OCI-LY3 (cell line): ENCODE data around the gene VCAM1.

Source experiments
- CTCF ChIP-seq: fragments of 200-600, 300-600 bp; sonication (generic); IDR thresholded peaks from 2 replicates; pipeline ENCODE4 v1.5.1; 2014; ENCODE audit warnings: antibody characterized with exemption, low read length, low read depth
- EZH2phosphoT487 ChIP-seq: fragments of 200-600 bp; shearing (Covaris generic); IDR thresholded peaks from 2 replicates; pipeline ENCODE4 v1.6.1; 2018; ENCODE audit warnings: antibody characterized with exemption, mixed run types, low read depth

DNA sequence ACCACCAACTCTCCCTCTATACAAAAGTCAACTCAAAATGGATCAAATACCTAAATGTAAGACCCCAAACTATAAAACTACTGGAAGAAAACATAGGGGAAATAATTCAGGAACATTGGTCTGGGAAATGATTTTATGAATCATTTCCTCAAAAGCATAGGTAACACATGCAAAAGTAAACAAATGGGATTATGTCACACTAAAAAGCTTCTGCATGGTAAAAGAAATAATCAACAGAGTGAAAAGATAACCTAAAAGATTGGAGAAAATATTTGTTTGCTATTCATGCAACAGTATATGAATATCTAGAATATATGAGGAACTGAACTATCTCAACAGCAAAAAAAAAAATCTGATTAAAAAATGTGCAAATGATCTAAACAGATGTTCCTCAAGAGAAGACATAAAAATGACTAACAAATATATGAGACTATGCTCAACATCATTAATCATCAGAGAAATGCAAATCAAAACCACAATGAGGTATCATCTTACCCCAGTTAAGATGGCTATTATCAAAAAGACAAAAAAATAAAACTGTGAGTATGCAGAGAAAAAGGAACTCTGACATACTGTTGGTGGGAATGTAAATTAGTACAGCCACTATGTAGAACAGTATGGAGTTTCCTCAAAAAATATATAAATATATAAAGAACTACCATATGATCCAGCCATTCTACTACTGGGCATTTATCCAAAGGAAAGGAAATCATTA is 47.8 kb downstream of the VCAM1 start:
- TF ChIP-seq EZH2phosphoT487 = no peak
- TF ChIP-seq CTCF = no peak
